K562 (cell line): ENCODE measurements around the gene SLC38A2.

ENCODE experiments used
- ATF2 ChIP-seq: sonication (generic); formaldehyde crosslinking; IDR thresholded peaks from 2 replicates; pipeline ENCODE4 v1.8.1; 2022; ENCODE audit warnings: missing genetic modification reagents
- EGR1 ChIP-seq: fragments of 450-650 bp; conservative IDR thresholded peaks from 2 replicates; pipeline ENCODE4 v1.6.1; 2017; ENCODE audit warnings: mild to moderate bottlenecking
- ELF4 ChIP-seq: fragments of 450-650 bp; formaldehyde crosslinking; IDR thresholded peaks from 2 replicates; pipeline ENCODE4 v1.4.0; 2022; ENCODE audit warnings: missing genetic modification characterization
- FOS ChIP-seq: IDR thresholded peaks from 3 replicates; pipeline ENCODE4 v1.6.1; 2011; ENCODE audit not compliant: insufficient read length; ENCODE audit errors: extremely low read depth
- GATAD2B ChIP-seq: fragments of 450-650 bp; IDR thresholded peaks from 2 replicates; pipeline ENCODE4 v1.6.1; 2017; ENCODE audit warnings: mild to moderate bottlenecking, borderline replicate concordance
- HDAC6 ChIP-seq: IDR thresholded peaks from 2 replicates; pipeline ENCODE4 v1.6.1; 2012; ENCODE audit warnings: low read depth, mild to moderate bottlenecking, control low read depth, inconsistent platforms, low read length, moderate library complexity
- HDGF ChIP-seq: fragments of 450-650 bp; IDR thresholded peaks from 2 replicates; pipeline ENCODE4 v1.6.1; 2016
- TOE1 ChIP-seq, 2 experiments: fragments of 450-650 bp in 1 of 2; sonication (generic) in 1 of 2; formaldehyde crosslinking in 1 of 2; IDR thresholded peaks; 2 replicates each; pipeline versions ENCODE4 v1.7.1 to v1.8.0; 2016 to 2022; ENCODE audit warnings: borderline replicate concordance in 2 of 2, mild to moderate bottlenecking in 2 of 2, antibody characterized with exemption in 1 of 2, inconsistent platforms in 1 of 2, low read depth in 1 of 2, missing genetic modification reagents in 1 of 2, moderate library complexity in 1 of 2
- USF2 ChIP-seq: sonication (generic); formaldehyde crosslinking; IDR thresholded peaks from 2 replicates; pipeline ENCODE4 v1.5.0; 2020; ENCODE audit warnings: missing genetic modification reagents
- ZBTB17 ChIP-seq: fragments of 450-650 bp; formaldehyde crosslinking; IDR thresholded peaks from 2 replicates; pipeline ENCODE4 v1.4.0; 2020; ENCODE audit warnings: mild to moderate bottlenecking
- ZKSCAN8 ChIP-seq: fragments of 200-800 bp; sonication (Bioruptor generic); IDR thresholded peaks from 2 replicates; pipeline ENCODE4 v1.6.1; 2016; ENCODE audit warnings: missing genetic modification characterization, missing compliant biosample characterization
- ZNF830 ChIP-seq: fragments of 250-450 bp; sonication (Bioruptor Pico); IDR thresholded peaks from 2 replicates; pipeline ENCODE4 v1.5.0; 2021; ENCODE audit warnings: mild to moderate bottlenecking
- TF ChIP-seq, protein P1 (sequence below), 3 experiments: IDR thresholded peaks in 2 of 3; conservative IDR thresholded peaks in 1 of 3; 2 replicates each; pipeline ENCODE4 v1.5.1; 2011 to 2012; ENCODE audit warnings: low read length in 3 of 3, mild to moderate bottlenecking in 3 of 3, control low read depth in 2 of 3, improper control_type of control experiment in 1 of 3, inconsistent platforms in 1 of 3, low read depth in 1 of 3, mixed read lengths in 1 of 3, moderate library complexity in 1 of 3; ENCODE audit not compliant: insufficient read depth in 2 of 3

DNA sequence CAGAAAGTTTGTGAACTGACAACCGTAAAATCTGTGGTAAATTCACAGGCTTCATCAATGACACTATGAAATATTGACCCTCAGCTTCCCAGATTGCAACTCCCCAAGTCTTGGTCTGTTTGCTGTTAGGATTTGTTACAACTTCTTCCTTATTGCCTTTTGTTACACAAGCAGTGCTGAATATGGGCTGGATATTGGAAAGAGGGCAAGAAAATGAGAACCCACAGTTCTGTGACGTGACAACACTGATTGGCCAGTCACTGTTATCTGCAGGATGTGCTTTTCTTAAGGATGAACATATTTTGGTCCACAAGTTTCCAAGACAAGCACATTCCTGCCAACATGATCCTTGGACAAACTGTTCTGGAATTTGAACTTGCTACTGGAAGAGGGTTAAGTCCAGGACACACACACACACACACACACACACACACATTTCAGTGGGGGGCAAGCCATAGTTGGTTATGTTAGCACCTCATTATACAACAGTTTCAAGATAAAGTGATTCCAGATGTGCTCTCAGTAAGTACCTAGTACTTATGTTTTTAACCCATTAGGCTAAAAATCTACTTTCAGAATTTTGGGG, 16.6 kb upstream of the SLC38A2 start:
- TF ChIP-seq ATF2 (CRISPR knock-in tag) (no peak), ZNF830 (CRISPR knock-in tag) (no peak), FOS (no peak), GATAD2B (no peak), ELF4 (CRISPR knock-in tag) (no peak), ZBTB17 (CRISPR knock-in tag) (no peak), EGR1 (no peak), HDAC6 (no peak), USF2 (no peak), HDGF (no peak), TOE1 (IDR thresholded peaks at IDR 0.05; ENCODE audit: borderline replicate concordance) (no peak), TOE1 (CRISPR knock-in tag; IDR thresholded peaks at IDR 0.05; ENCODE audit: borderline replicate concordance, low read depth) (no peak), ZKSCAN8 (no peak)
- TF ChIP-seq, protein P1, sequence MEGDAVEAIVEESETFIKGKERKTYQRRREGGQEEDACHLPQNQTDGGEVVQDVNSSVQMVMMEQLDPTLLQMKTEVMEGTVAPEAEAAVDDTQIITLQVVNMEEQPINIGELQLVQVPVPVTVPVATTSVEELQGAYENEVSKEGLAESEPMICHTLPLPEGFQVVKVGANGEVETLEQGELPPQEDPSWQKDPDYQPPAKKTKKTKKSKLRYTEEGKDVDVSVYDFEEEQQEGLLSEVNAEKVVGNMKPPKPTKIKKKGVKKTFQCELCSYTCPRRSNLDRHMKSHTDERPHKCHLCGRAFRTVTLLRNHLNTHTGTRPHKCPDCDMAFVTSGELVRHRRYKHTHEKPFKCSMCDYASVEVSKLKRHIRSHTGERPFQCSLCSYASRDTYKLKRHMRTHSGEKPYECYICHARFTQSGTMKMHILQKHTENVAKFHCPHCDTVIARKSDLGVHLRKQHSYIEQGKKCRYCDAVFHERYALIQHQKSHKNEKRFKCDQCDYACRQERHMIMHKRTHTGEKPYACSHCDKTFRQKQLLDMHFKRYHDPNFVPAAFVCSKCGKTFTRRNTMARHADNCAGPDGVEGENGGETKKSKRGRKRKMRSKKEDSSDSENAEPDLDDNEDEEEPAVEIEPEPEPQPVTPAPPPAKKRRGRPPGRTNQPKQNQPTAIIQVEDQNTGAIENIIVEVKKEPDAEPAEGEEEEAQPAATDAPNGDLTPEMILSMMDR (IDR thresholded peaks at IDR 0.05 in 2 of 3, conservative IDR thresholded peaks at IDR 0.05 in 1 of 3; ENCODE audit: insufficient read depth in 2 of 3, low read depth in 1 of 3, low read length in 3 of 3): no peak
